Activated naive CD8-positive, alpha-beta T cell treated with anti-CD3 and anti-CD28 coated beads, Interleukin-2, amount 10 ng/mL, durations not matched to agents 7 days and 5 days (primary cell): ENCODE data around the gene PSMA2. TPM values are rescaled to one million over a fixed set of nuclear protein-coding genes. Genes with fewer than 3 reads are reported as not detected.

Experiments
- ATAC-seq: fragments of 150-1000 bp; cut with Tn5 transposase; one replicate; pipeline ENCODE4 v1.10.0; 2021; ENCODE audit warnings: low read depth, moderate library complexity
- POLR2A ChIA-PET: fragments of 350-600 bp; sonication (Branson Sonifier 250); formaldehyde crosslinking; loops from one replicate; lab custom pipeline; 2021; ENCODE audit warnings: antibody characterized with exemption; lab: Charles Lee
- DNase-seq: peaks from one replicate; pipeline ENCODE4 v3.0.0; 2021
- H3K27ac Mint-ChIP-seq: one replicate; pipeline ENCODE4 v1.8.0; 2022; ENCODE audit warnings: mild to moderate bottlenecking, mixed read lengths
- H3K27me3 Mint-ChIP-seq: one replicate; pipeline ENCODE4 v1.8.0; 2022; ENCODE audit warnings: mild to moderate bottlenecking, moderate library complexity, mixed read lengths
- H3K36me3 Mint-ChIP-seq: one replicate; pipeline ENCODE4 v1.8.0; 2021; ENCODE audit warnings: mild to moderate bottlenecking, mixed read lengths
- H3K4me1 Mint-ChIP-seq: one replicate; pipeline ENCODE4 v1.8.0; 2021; ENCODE audit warnings: mixed read lengths
- H3K4me3 Mint-ChIP-seq: one replicate; pipeline ENCODE4 v1.8.0; 2022; ENCODE audit warnings: mild to moderate bottlenecking, moderate library complexity, mixed read lengths
- H3K9me3 Mint-ChIP-seq: one replicate; pipeline ENCODE4 v1.8.0; 2021; ENCODE audit warnings: mixed read lengths
- total RNA-seq, 2 experiments: library from RNA; stranded (reverse); gene quantifications; one replicate each; pipeline ENCODE4 v1.2.3, GENCODE V29; 2021

Gene PSMA2
- total RNA-seq, 2 experiments from 2014 or later = 98.9 to 99.8 TPM

DNA sequence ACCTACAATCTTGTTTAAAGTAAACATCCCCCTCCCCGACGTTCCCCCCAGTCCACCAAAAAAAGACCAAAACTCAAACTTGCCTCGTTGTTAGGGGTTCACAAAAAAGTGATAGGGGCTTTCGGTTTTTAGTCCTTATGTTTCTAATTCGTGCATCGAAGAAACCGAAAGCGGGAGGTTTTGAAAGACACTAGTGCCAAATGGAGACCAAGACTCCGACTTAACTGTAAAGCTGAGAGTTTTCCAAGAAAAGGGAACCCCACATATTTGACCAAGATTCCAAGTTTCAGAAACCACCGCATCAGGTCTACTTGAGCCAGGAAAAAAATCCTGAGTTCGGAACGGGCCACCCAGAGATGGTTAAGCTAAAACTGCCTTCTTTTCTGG is 534 bp downstream of the PSMA2 start:
- Mint-ChIP-seq H3K36me3 (peaks cover 11% of the 10 kb centered on the region), H3K4me1 (peaks cover 46% of the 10 kb centered on the region), H3K27me3 (no peaks in the 10 kb centered on the region), H3K9me3 (no peaks in the 10 kb centered on the region), H3K4me3 (peak overlapping the region; percentile 99), H3K27ac (peak overlapping the region; percentile 99)
- DNase-seq = no peak
- no peak for ATAC-seq
- POLR2A ChIA-PET = interaction anchor here (1.0 to 2.9 kb wide), 8 partner anchors 10 to 1113 kb away, joined by 3 to 33 read pairs (median 7); partner anchors contain the start of genes C7orf25 and DBNL

GRCh38 chr7:42930889-42931288 is 1.1 kb downstream of the PSMA2 start:
- ATAC-seq = no peak
- no peaks in the 10 kb centered on the region for H3K9me3 Mint-ChIP-seq
- POLR2A ChIA-PET = interaction anchor here (1.4 to 2.9 kb wide), 4 partner anchors 15 to 21 kb away, joined by 7 to 33 read pairs (median 10); partner anchors contain the start of gene C7orf25
- peaks cover 9% of the 10 kb centered on the region for H3K36me3 Mint-ChIP-seq
- DNase-seq = no peak
- peaks cover 45% of the 10 kb centered on the region for H3K4me1 Mint-ChIP-seq
- H3K27me3 Mint-ChIP-seq = no peaks in the 10 kb centered on the region
- H3K27ac Mint-ChIP-seq = peak overlapping the region; percentile 99
- H3K4me3 Mint-ChIP-seq = peak overlapping the region; percentile 99

DNA sequence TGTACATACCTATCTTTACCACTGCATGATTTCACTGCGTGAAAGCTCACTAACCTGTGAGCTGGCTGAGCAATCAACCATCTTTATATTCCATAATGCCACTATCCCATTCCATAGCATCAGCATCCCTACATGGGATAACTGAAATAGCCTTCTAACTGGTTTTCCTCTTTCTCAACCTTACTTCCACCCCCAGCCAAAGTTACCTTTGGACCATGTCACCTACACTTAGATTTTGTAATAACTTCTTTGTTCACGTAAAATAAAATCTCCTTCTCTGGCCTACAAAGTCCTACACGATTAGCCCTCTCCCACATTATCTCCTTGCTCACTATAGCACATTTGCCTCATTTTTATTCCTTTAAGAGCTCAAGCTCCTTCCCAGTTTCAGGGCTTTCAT is 2.5 kb downstream of the PSMA2 start:
- no peaks in the 10 kb centered on the region for H3K9me3 Mint-ChIP-seq
- ATAC-seq = no peak
- peaks cover 16% of the 10 kb centered on the region for H3K36me3 Mint-ChIP-seq
- H3K4me3 Mint-ChIP-seq = peak overlapping the region; percentile 60
- H3K27me3 Mint-ChIP-seq = no peaks in the 10 kb centered on the region
- peak overlapping the region; percentile 28 for H3K27ac Mint-ChIP-seq
- DNase-seq = no peak
- POLR2A ChIA-PET = interaction anchor here (0.9 to 2.6 kb wide), 4 partner anchors 10 to 41 kb away, joined by 3 to 11 read pairs (median 4); partner anchors contain the start of gene C7orf25
- H3K4me1 Mint-ChIP-seq = peaks cover 50% of the 10 kb centered on the region

DNA sequence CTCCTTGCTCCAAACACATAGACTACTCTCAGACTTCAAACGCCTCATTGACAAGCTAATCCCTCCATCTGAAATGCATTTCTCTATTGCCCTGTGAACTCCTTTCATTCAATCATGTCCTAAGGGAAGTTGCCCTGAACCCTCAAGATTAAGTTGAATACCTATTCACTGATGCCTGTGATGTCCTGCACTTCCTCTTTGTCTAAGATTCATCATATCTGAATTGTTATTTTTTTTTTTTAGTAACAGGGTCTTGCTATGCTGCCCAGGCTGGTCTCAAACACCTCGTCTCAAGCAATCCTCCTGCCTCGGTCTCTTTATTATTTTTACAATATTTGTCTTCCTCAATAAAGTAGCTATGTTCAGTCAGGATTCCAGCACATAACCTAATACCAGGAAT is 3.2 kb downstream of the PSMA2 start:
- Mint-ChIP-seq H3K36me3 (peaks cover 20% of the 10 kb centered on the region), H3K4me3 (peak overlapping the region; percentile 9), H3K9me3 (no peaks in the 10 kb centered on the region), H3K27ac (no peak overlapping the region), H3K27me3 (no peaks in the 10 kb centered on the region), H3K4me1 (peaks cover 46% of the 10 kb centered on the region)
- POLR2A ChIA-PET = interaction anchor here (1.0 to 2.6 kb wide), 3 partner anchors 9 to 16 kb away, joined by 3 to 11 read pairs (median 4); partner anchors contain the start of gene C7orf25
- no peak for DNase-seq
- ATAC-seq = no peak

DNA sequence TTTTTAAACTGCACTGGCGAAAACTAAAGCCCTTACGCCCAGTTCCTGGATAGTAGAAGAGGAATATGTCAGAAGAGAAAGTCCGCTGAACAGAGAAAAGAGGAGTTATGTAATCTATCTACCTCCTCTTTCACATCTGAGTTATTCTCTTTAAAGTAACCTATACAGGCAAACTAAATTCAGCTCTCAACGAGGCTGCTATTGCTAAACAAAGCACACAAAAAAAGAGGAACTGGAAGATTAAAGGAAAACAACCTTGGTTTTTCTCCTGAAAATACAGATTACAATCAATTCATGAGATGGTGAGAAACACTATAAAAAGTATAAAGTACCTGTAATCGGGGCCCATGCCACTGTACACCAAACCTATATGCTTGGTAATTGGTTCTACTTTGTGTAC is 5.8 kb downstream of the PSMA2 start:
- no peak overlapping the region for H3K4me3 Mint-ChIP-seq
- H3K4me1 Mint-ChIP-seq = peaks cover 40% of the 10 kb centered on the region
- ATAC-seq (no peak), DNase-seq (no peak)
- H3K9me3 Mint-ChIP-seq = no peaks in the 10 kb centered on the region
- no peaks in the 10 kb centered on the region for H3K27me3 Mint-ChIP-seq
- no peak overlapping the region for H3K27ac Mint-ChIP-seq
- POLR2A ChIA-PET = interaction anchor here (0.9 to 1.6 kb wide), 3 partner anchors 10 to 16 kb away, joined by 3 read pairs; no protein-coding TSS in a partner anchor
- peaks cover 28% of the 10 kb centered on the region for H3K36me3 Mint-ChIP-seq

GRCh38 chr7:42925630-42926029 is 6.3 kb downstream of the PSMA2 start:
- Mint-ChIP-seq H3K9me3 (no peaks in the 10 kb centered on the region), H3K27me3 (no peaks in the 10 kb centered on the region), H3K4me3 (no peak overlapping the region), H3K27ac (peak overlapping the region; percentile 34), H3K4me1 (peaks cover 39% of the 10 kb centered on the region), H3K36me3 (peaks cover 34% of the 10 kb centered on the region)
- ATAC-seq (no peak), DNase-seq (no peak)
- POLR2A ChIA-PET = interaction anchor here (1.4 to 1.6 kb wide), 2 partner anchors 10 to 15 kb away, joined by 3 read pairs; no protein-coding TSS in a partner anchor

GRCh38 chr7:42924223-42924838 is 7.6 kb downstream of the PSMA2 start:
- Mint-ChIP-seq H3K9me3 (no peaks in the 10 kb centered on the region), H3K4me3 (no peak overlapping the region), H3K4me1 (peaks cover 36% of the 10 kb centered on the region), H3K36me3 (peaks cover 43% of the 10 kb centered on the region), H3K27ac (peak overlapping the region; percentile 72), H3K27me3 (no peaks in the 10 kb centered on the region)
- DNase-seq = no peak
- POLR2A ChIA-PET = interaction anchor here (0.6 to 1.7 kb wide), 2 partner anchors 8 to 10 kb away, joined by 3 to 5 read pairs; partner anchors contain the start of genes MRPL32 and PSMA2
- no peak for ATAC-seq

GRCh38 chr7:42922017-42922753 is 9.8 kb downstream of the PSMA2 start:
- Mint-ChIP-seq H3K4me3 (no peak overlapping the region), H3K36me3 (peaks cover 48% of the 10 kb centered on the region), H3K4me1 (peaks cover 21% of the 10 kb centered on the region), H3K27ac (no peak overlapping the region), H3K27me3 (no peaks in the 10 kb centered on the region), H3K9me3 (no peaks in the 10 kb centered on the region)
- no peak for DNase-seq
- POLR2A ChIA-PET = interaction anchor here (0.5 to 0.7 kb wide), 2 partner anchors 10 to 32 kb away, joined by 4 to 5 read pairs; partner anchors contain the start of gene MRPL32
- no peak for ATAC-seq

GRCh38 chr7:42915356-42915755 is 16.6 kb downstream of the PSMA2 start:
- ATAC-seq (no peak), DNase-seq (no peak)
- Mint-ChIP-seq H3K27ac (no peak overlapping the region), H3K27me3 (no peaks in the 10 kb centered on the region), H3K36me3 (peaks cover 40% of the 10 kb centered on the region), H3K4me3 (no peak overlapping the region), H3K9me3 (no peaks in the 10 kb centered on the region), H3K4me1 (peaks cover 44% of the 10 kb centered on the region)
- POLR2A ChIA-PET = interaction anchor here (4.2 kb wide), 1 partner anchor 17 kb away, joined by 33 read pairs; the partner anchor contains the start of genes MRPL32 and PSMA2

DNA sequence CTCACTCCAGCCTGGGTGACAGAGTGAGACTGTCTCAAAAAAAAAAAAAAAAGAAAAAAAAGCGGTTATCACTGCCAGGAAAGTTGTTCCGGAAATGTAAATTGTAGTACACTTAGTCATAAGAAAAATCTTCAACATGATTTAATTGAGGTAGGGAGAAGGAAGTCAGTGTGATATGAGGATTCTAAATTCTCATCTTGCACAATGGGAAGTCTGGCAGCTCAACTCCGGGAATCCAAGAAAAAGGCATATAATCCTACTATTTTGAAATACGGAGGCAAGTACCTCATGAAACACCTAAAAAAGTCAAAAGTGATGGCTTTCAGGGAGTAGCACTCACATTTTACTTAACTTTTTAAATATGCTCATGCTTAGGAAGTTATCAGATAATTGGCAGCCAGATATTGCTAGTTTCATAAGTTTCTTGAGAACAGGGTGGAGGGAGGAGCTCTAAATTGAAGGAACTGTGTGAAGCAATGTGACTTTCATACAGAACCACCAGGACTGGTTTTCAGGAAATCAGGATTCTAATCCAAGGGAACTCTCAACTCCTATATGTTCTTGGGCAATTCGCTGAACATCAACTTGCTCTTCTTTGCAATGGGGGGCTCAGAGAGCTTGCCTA is 17.4 kb downstream of the PSMA2 start:
- H3K27me3 Mint-ChIP-seq = no peaks in the 10 kb centered on the region
- peaks cover 44% of the 10 kb centered on the region for H3K4me1 Mint-ChIP-seq
- H3K9me3 Mint-ChIP-seq = no peaks in the 10 kb centered on the region
- ATAC-seq (no peak), DNase-seq (no peak)
- H3K4me3 Mint-ChIP-seq = peak overlapping the region; percentile 68
- peak overlapping the region; percentile 94 for H3K27ac Mint-ChIP-seq
- POLR2A ChIA-PET = interaction anchor here (0.7 to 4.2 kb wide), 3 partner anchors 10 to 18 kb away, joined by 3 to 33 read pairs (median 3); partner anchors contain the start of genes MRPL32 and PSMA2
- peaks cover 38% of the 10 kb centered on the region for H3K36me3 Mint-ChIP-seq

DNA sequence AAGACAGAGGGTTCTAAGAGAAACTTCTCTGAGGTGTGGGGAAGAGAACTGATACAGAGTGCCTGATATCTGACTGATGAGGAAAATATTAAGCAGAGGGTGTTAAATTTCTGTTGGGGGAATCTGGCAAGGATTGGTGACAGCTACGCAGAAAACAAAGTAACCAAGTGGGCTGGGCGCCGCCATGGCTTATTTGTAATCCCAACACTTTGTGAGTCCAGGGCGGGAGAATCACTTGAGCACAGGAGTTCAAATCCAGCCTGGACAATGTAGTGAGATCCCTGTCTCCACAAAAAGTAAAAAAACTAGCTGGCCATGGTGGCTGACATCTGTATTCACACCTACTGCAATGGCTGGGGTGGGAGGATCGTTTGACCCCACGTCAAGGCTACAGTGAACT is 18.0 kb downstream of the PSMA2 start:
- peak overlapping the region; percentile 94 for H3K27ac Mint-ChIP-seq
- H3K4me3 Mint-ChIP-seq = peak overlapping the region; percentile 68
- H3K36me3 Mint-ChIP-seq = peaks cover 35% of the 10 kb centered on the region
- ATAC-seq (no peak), DNase-seq (no peak)
- POLR2A ChIA-PET = interaction anchor here (1.0 to 4.2 kb wide), 4 partner anchors 13 to 25 kb away, joined by 3 to 33 read pairs (median 8); partner anchors contain the start of genes MRPL32 and PSMA2
- no peaks in the 10 kb centered on the region for H3K9me3 Mint-ChIP-seq
- no peaks in the 10 kb centered on the region for H3K27me3 Mint-ChIP-seq
- H3K4me1 Mint-ChIP-seq = peaks cover 44% of the 10 kb centered on the region

DNA sequence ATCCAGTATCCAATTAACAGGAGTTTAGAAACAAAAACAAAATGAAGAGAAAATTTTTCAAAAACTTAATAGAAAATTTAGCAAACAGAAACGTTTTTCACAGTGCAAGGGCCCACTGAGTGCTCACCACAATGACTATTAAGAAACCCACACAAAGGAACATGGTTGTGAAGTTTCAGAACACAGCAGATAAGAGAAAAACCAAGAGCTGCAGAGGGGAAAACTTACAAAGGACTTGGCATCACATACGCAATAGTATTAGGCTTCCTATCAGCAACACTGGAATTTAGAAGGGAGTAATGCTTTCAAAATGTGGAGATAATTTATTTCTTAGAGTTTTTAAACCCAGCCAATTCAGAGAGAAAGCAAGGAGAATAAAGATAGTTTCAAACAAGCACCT is 18.4 kb downstream of the PSMA2 start:
- H3K27me3 Mint-ChIP-seq = no peaks in the 10 kb centered on the region
- POLR2A ChIA-PET = interaction anchor here (1.0 to 4.2 kb wide), 4 partner anchors 13 to 24 kb away, joined by 3 to 33 read pairs (median 8); partner anchors contain the start of genes MRPL32 and PSMA2
- peak overlapping the region; percentile 94 for H3K27ac Mint-ChIP-seq
- H3K36me3 Mint-ChIP-seq = peaks cover 36% of the 10 kb centered on the region
- peaks cover 47% of the 10 kb centered on the region for H3K4me1 Mint-ChIP-seq
- H3K4me3 Mint-ChIP-seq = peak overlapping the region; percentile 68
- no peaks in the 10 kb centered on the region for H3K9me3 Mint-ChIP-seq
- ATAC-seq (peak; percentile 19), DNase-seq (no peak)
